Smooth muscle cell (in vitro differentiated cells): ENCODE results near the gene ITGA8. TPM values are rescaled to one million over a fixed set of nuclear protein-coding genes. Genes with fewer than 3 reads are reported as not detected.

Source experiments
- DNase-seq: peaks from one replicate; lab custom pipeline; 2025; ENCODE audit not compliant: unreplicated experiment; lab: John Stamatoyannopoulos, UW
- H2AFZ ChIP-seq: fragments of 200-600 bp; sonication (generic); 2 replicates; pipeline ENCODE4 v1.6.0; 2016; ENCODE audit warnings: antibody characterized with exemption, low read depth, mild to moderate bottlenecking
- H3F3A ChIP-seq: fragments of 200-600 bp; sonication (generic); 2 replicates; pipeline ENCODE4 v1.6.0; 2017; ENCODE audit warnings: antibody characterized with exemption, low read depth
- H3K27ac ChIP-seq: fragments of 200-600 bp; sonication (generic); 2 replicates; pipeline ENCODE4 v1.5.1; 2016; ENCODE audit warnings: low read depth, mild to moderate bottlenecking
- H3K27me3 ChIP-seq: fragments of 200-600 bp; sonication (generic); 2 replicates; pipeline ENCODE4 v1.6.1; 2016; ENCODE audit warnings: low read depth, mild to moderate bottlenecking
- H3K36me3 ChIP-seq: fragments of 200-600 bp; sonication (generic); 2 replicates; pipeline ENCODE4 v1.5.1; 2016; ENCODE audit warnings: low read depth
- H3K4me1 ChIP-seq: fragments of 200-600 bp; sonication (generic); 2 replicates; pipeline ENCODE4 v1.5.1; 2016; ENCODE audit warnings: low read depth
- H3K4me2 ChIP-seq: fragments of 200-600 bp; sonication (generic); 2 replicates; pipeline ENCODE4 v1.6.0; 2016; ENCODE audit warnings: mild to moderate bottlenecking
- H3K4me3 ChIP-seq: fragments of 200-600 bp; sonication (generic); 2 replicates; pipeline ENCODE4 v1.5.1; 2016; ENCODE audit warnings: mild to moderate bottlenecking
- H3K79me2 ChIP-seq: fragments of 200-600 bp; sonication (generic); 2 replicates; pipeline ENCODE4 v1.6.0; 2016; ENCODE audit warnings: low read depth, mild to moderate bottlenecking
- H3K9ac ChIP-seq: fragments of 200-600 bp; sonication (generic); 2 replicates; pipeline ENCODE4 v1.6.0; 2016; ENCODE audit warnings: low read depth
- H3K9me3 ChIP-seq: fragments of 200-600 bp; sonication (generic); replicated peaks from 2 replicates; pipeline ENCODE4 v1.5.1; 2016; ENCODE audit warnings: low read depth
- H4K20me1 ChIP-seq: fragments of 200-600 bp; sonication (generic); 2 replicates; pipeline ENCODE4 v1.6.0; 2016; ENCODE audit warnings: low read depth
- WGBS: methylation state at CpG from one replicate; pipeline ENCODE4 v1.1.7; 2016; ENCODE audit warnings: low lambda C conversion rate; 5-methylcytosine and 5-hydroxymethylcytosine counted together
- polyA plus RNA-seq: library from polyadenylated mRNA; unstranded; fragments of >200 nt; fragmentation: Nextera tagmentation; extraction: Ambion mirVana; gene quantifications from 2 replicates; pipeline ENCODE4 v1.2.1, GENCODE V29; 2016
- total RNA-seq: library from RNA; depleted of rRNA; stranded (reverse); fragments of >200 nt; gene quantifications from 2 replicates; pipeline ENCODE4 v1.2.3, GENCODE V29; 2014
- TF ChIP-seq, protein P1 (sequence below): fragments of 200-600 bp; sonication (generic); IDR thresholded peaks from 2 replicates; pipeline ENCODE4 v1.5.1; 2017; ENCODE audit warnings: borderline replicate concordance, mild to moderate bottlenecking, antibody characterized with exemption; ENCODE audit not compliant: insufficient read depth, poor library complexity, severe bottlenecking

Gene ITGA8
- total and polyA plus RNA-seq, 2 experiments from 2014 or later, result 0.02 to 0.36 TPM

DNA sequence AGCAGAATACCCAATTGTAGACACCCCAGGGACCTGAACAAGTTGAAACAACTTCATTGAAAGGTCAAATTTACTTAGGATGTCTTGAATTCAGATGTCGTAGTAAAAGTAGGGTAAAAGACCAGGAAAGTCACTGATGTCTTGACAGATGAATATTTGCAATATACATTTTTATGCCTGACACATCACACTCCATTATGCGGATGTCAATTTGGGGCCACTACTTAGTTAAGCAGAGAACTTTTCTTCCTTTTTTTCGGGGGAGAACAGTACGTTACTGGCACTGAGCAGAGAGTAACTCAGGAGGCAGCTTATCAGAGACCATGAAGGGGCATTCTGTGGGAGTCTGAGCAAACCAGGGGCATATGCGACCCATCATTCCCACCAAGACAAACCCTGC is 4.9 kb downstream of the ITGA8 start:
- H3K27ac ChIP-seq, result no peak overlapping the region
- no peaks in the 10 kb centered on the region for H3F3A ChIP-seq
- H3K36me3 ChIP-seq, result no peaks in the 10 kb centered on the region
- DNase-seq, result no peak
- 90% methylated on average over 5 of the region's 5 CpGs for WGBS
- H3K9ac ChIP-seq, result no peak overlapping the region
- H3K4me2 ChIP-seq, result no peak overlapping the region
- no peaks in the 10 kb centered on the region for H4K20me1 ChIP-seq
- H3K4me3 ChIP-seq, result no peak overlapping the region
- H3K79me2 ChIP-seq, result no peaks in the 10 kb centered on the region
- H2AFZ ChIP-seq, result no peak overlapping the region
- H3K27me3 ChIP-seq, result peaks cover 21% of the 10 kb centered on the region
- TF ChIP-seq, protein P1, sequence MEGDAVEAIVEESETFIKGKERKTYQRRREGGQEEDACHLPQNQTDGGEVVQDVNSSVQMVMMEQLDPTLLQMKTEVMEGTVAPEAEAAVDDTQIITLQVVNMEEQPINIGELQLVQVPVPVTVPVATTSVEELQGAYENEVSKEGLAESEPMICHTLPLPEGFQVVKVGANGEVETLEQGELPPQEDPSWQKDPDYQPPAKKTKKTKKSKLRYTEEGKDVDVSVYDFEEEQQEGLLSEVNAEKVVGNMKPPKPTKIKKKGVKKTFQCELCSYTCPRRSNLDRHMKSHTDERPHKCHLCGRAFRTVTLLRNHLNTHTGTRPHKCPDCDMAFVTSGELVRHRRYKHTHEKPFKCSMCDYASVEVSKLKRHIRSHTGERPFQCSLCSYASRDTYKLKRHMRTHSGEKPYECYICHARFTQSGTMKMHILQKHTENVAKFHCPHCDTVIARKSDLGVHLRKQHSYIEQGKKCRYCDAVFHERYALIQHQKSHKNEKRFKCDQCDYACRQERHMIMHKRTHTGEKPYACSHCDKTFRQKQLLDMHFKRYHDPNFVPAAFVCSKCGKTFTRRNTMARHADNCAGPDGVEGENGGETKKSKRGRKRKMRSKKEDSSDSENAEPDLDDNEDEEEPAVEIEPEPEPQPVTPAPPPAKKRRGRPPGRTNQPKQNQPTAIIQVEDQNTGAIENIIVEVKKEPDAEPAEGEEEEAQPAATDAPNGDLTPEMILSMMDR, result no peak
- no peaks in the 10 kb centered on the region for H3K4me1 ChIP-seq
- no peaks in the 10 kb centered on the region for H3K9me3 ChIP-seq

DNA sequence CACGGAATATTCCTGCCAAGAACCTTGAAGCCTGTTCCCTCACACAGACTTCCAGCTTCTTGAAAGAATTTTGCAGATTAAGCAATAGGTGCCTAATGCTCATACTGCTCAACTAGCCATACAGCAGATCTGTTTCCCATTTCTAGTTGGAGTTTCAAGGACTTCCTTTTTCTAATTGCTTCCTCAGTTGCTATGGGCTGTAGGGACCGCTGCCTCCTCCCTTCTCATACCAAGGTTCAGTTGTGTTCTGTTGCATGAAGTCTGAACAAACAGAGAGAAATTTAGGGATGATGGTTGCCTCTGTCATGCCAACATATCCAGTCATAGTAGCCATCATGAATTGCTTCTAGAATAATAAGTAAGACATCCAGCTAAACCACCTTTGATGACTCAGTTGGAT is 6.8 kb downstream of the ITGA8 start:
- 91% methylated on average over 2 of the region's 2 CpGs for WGBS
- no peak overlapping the region for H3K4me3 ChIP-seq
- no peak for DNase-seq
- H3F3A ChIP-seq, result no peaks in the 10 kb centered on the region
- H3K4me1 ChIP-seq, result no peaks in the 10 kb centered on the region
- H3K4me2 ChIP-seq, result no peak overlapping the region
- H3K27me3 ChIP-seq, result peaks cover 2% of the 10 kb centered on the region
- H3K36me3 ChIP-seq, result no peaks in the 10 kb centered on the region
- H3K9ac ChIP-seq, result no peak overlapping the region
- TF ChIP-seq, protein P1, result no peak
- no peak overlapping the region for H2AFZ ChIP-seq
- no peak overlapping the region for H3K27ac ChIP-seq
- no peaks in the 10 kb centered on the region for H3K9me3 ChIP-seq
- H3K79me2 ChIP-seq, result no peaks in the 10 kb centered on the region
- H4K20me1 ChIP-seq, result no peaks in the 10 kb centered on the region

DNA sequence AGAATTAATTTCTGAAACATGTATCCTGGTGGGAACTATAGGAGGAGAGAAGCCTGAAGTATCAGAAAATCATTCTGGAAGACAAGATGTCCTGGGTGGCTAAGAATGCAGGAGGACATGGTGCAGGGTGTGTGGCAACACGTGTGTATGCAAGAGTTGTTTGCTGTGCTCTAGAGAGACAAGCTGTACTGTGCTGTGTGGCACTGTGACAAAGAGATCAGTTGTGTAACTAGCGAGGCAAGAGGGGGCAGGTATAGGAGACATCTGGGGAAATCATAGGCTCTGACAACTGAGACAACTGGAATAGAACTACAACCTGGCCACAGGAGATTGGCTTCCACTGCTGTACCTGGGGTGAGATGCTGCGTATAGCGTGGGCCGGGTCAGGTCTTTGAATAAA is 9.3 kb downstream of the ITGA8 start:
- Histone ChIP-seq H2AFZ (no peak overlapping the region), H3K9ac (no peak overlapping the region), H3K79me2 (no peaks in the 10 kb centered on the region), H3K27me3 (no peaks in the 10 kb centered on the region), H3K4me3 (no peak overlapping the region), H3K4me1 (no peaks in the 10 kb centered on the region), H3F3A (no peaks in the 10 kb centered on the region), H4K20me1 (no peaks in the 10 kb centered on the region), H3K4me2 (no peak overlapping the region), H3K27ac (no peak overlapping the region), H3K36me3 (no peaks in the 10 kb centered on the region), H3K9me3 (no peaks in the 10 kb centered on the region)
- WGBS, result 86% methylated on average over 5 of the region's 5 CpGs
- TF ChIP-seq, protein P1, result no peak
- no peak for DNase-seq

DNA sequence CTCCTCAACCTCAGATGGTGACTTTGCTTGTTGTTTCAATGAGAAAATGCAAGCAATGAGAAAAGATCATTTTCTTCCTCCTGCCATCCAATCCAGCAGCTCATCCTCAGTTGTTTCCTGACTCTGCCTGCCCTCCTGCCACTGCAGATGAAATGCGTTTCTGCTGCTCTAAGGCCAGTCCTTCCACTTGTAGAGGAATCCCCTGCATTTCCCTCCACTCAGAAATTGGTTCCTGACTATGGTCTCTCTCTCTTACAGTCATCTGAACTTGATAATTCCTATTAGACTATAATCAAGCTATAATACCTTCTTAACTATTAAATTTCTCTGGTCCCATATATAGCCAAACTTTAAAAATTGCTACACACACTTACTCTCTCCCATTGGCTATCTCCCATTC is 14.4 kb downstream of the ITGA8 start:
- no peak overlapping the region for H3K4me2 ChIP-seq
- no peak for DNase-seq
- H3K4me3 ChIP-seq, result no peak overlapping the region
- H3K4me1 ChIP-seq, result no peaks in the 10 kb centered on the region
- H3K27ac ChIP-seq, result no peak overlapping the region
- no peaks in the 10 kb centered on the region for H3K9me3 ChIP-seq
- H3K79me2 ChIP-seq, result no peaks in the 10 kb centered on the region
- H3K27me3 ChIP-seq, result no peaks in the 10 kb centered on the region
- WGBS, result 90% methylated on average over 1 of the region's 1 CpG
- H3K9ac ChIP-seq, result no peak overlapping the region
- H3K36me3 ChIP-seq, result no peaks in the 10 kb centered on the region
- TF ChIP-seq, protein P1, result no peak
- H4K20me1 ChIP-seq, result no peaks in the 10 kb centered on the region
- no peaks in the 10 kb centered on the region for H3F3A ChIP-seq
- no peak overlapping the region for H2AFZ ChIP-seq
